GM18526 (cell line): ENCODE data around the gene OXNAD1.

Source experiments
- POLR2A ChIP-seq: IDR thresholded peaks from 3 replicates; pipeline ENCODE4 v1.6.1; 2011; ENCODE audit not compliant: insufficient read length; ENCODE audit errors: extremely low read depth

The OXNAD1 gene

GRCh38 chr3:16255326-16255725, 9.7 kb upstream of the OXNAD1 start:
- no peak for TF ChIP-seq POLR2A

- TF ChIP-seq POLR2A = no peak
Observed at GRCh38 chr3:16255726-16256125, 9.3 kb upstream of the OXNAD1 start.

GRCh38 chr3:16257309-16257708, 7.7 kb upstream of the OXNAD1 start:
- TF ChIP-seq POLR2A = no peak

- TF ChIP-seq POLR2A = no peak
Observed at GRCh38 chr3:16258177-16258576, 6.8 kb upstream of the OXNAD1 start.

GRCh38 chr3:16258866-16259265, 6.1 kb upstream of the OXNAD1 start:
- TF ChIP-seq POLR2A = no peak

- no peak for TF ChIP-seq POLR2A
Observed at GRCh38 chr3:16260046-16260445, 5.0 kb upstream of the OXNAD1 start.

- no peak for TF ChIP-seq POLR2A
Observed at GRCh38 chr3:16262174-16262573, 2.8 kb upstream of the OXNAD1 start.

- TF ChIP-seq POLR2A = no peak
Observed at GRCh38 chr3:16264174-16264707, 771 bp upstream of the OXNAD1 start.

- TF ChIP-seq POLR2A = no peak
Observed at GRCh38 chr3:16265455-16265786, 409 bp downstream of the OXNAD1 start.

GRCh38 chr3:16266714-16267113, 1.7 kb downstream of the OXNAD1 start:
- no peak for TF ChIP-seq POLR2A

GRCh38 chr3:16270855-16271254, 5.8 kb downstream of the OXNAD1 start:
- no peak for TF ChIP-seq POLR2A

- TF ChIP-seq POLR2A = no peak
Observed at GRCh38 chr3:16272588-16272987, 7.6 kb downstream of the OXNAD1 start.

- TF ChIP-seq POLR2A = no peak
Observed at GRCh38 chr3:16273867-16274266, 8.9 kb downstream of the OXNAD1 start.

GRCh38 chr3:16277471-16277870, 12.5 kb downstream of the OXNAD1 start:
- TF ChIP-seq POLR2A = no peak

GRCh38 chr3:16279010-16279801, 14.2 kb downstream of the OXNAD1 start:
- no peak for TF ChIP-seq POLR2A

GRCh38 chr3:16280671-16281070, 15.7 kb downstream of the OXNAD1 start:
- TF ChIP-seq POLR2A = no peak

- TF ChIP-seq POLR2A = no peak
Observed at GRCh38 chr3:16284633-16285032, 19.6 kb downstream of the OXNAD1 start.
